HEK293T (cell line): ENCODE measurements around the gene PREX1.

ENCODE experiments used
- CTCF ChIA-PET: fragments of 350-600 bp; formaldehyde crosslinking; extraction: SDS; loops from one replicate; lab custom pipeline; 2021; ENCODE audit warnings: antibody characterized with exemption, inconsistent platforms; lab: Yijun Ruan, JAX
- POLR2A ChIA-PET: fragments of 350-600 bp; formaldehyde crosslinking; extraction: SDS; loops from one replicate; lab custom pipeline; 2020; ENCODE audit warnings: antibody characterized with exemption, inconsistent platforms; lab: Yijun Ruan, JAX
- DNase-seq: peaks from one replicate; pipeline ENCODE4 v3.0.0; 2012; ENCODE audit warnings: mixed read lengths; ENCODE audit errors: extremely low spot score
- ARNT ChIP-seq: fragments of 450-650 bp; IDR thresholded peaks from 2 replicates; pipeline ENCODE4 v1.6.1; 2017; ENCODE audit warnings: mild to moderate bottlenecking
- BHLHE40 ChIP-seq: fragments of 450-650 bp; IDR thresholded peaks from 2 replicates; pipeline ENCODE4 v1.6.1; 2016; ENCODE audit warnings: mild to moderate bottlenecking, moderate library complexity, borderline replicate concordance
- CTBP1 ChIP-seq: fragments of 450-650 bp; IDR thresholded peaks from 2 replicates; pipeline ENCODE4 v1.6.1; 2016; ENCODE audit warnings: borderline replicate concordance
- ELF4 ChIP-seq: fragments of 450-650 bp; IDR thresholded peaks from 2 replicates; pipeline ENCODE4 v1.6.1; 2017; ENCODE audit warnings: antibody characterized with exemption
- FOXA1 ChIP-seq: fragments of 450-650 bp; IDR thresholded peaks from 2 replicates; pipeline ENCODE4 v1.6.1; 2016; ENCODE audit warnings: mild to moderate bottlenecking
- FOXK2 ChIP-seq: fragments of 450-650 bp; IDR thresholded peaks from 2 replicates; pipeline ENCODE4 v1.6.1; 2016; ENCODE audit warnings: mild to moderate bottlenecking
- FOXM1 ChIP-seq: fragments of 450-650 bp; IDR thresholded peaks from 2 replicates; pipeline ENCODE4 v1.6.1; 2017; ENCODE audit warnings: mild to moderate bottlenecking, borderline replicate concordance
- HDGF ChIP-seq: fragments of 450-650 bp; IDR thresholded peaks from 2 replicates; pipeline ENCODE4 v1.6.1; 2017; ENCODE audit warnings: antibody characterized with exemption, borderline replicate concordance
- L3MBTL2 ChIP-seq: fragments of 450-650 bp; conservative IDR thresholded peaks from 2 replicates; pipeline ENCODE4 v1.6.1; 2016; ENCODE audit warnings: mild to moderate bottlenecking
- LEF1 ChIP-seq: fragments of 450-650 bp; IDR thresholded peaks from 2 replicates; pipeline ENCODE4 v1.6.1; 2017; ENCODE audit warnings: mild to moderate bottlenecking, borderline replicate concordance
- NFRKB ChIP-seq: fragments of 450-650 bp; IDR thresholded peaks from 2 replicates; pipeline ENCODE4 v1.6.1; 2016; ENCODE audit warnings: mild to moderate bottlenecking, moderate library complexity
- SP1 ChIP-seq: fragments of 450-650 bp; IDR thresholded peaks from 2 replicates; pipeline ENCODE4 v1.6.1; 2017
- SUZ12 ChIP-seq: fragments of 450-650 bp; IDR thresholded peaks from 2 replicates; pipeline ENCODE4 v1.6.1; 2016; ENCODE audit warnings: mild to moderate bottlenecking
- TARDBP ChIP-seq: fragments of 450-650 bp; IDR thresholded peaks from 2 replicates; pipeline ENCODE4 v1.6.1; 2016
- ZNF384 ChIP-seq: fragments of 450-650 bp; IDR thresholded peaks from 2 replicates; pipeline ENCODE4 v1.6.1; 2016
- TF ChIP-seq, protein P1 (sequence below): fragments of 450-650 bp; IDR thresholded peaks from 2 replicates; pipeline ENCODE4 v1.6.1; 2016

The PREX1 gene

DNA sequence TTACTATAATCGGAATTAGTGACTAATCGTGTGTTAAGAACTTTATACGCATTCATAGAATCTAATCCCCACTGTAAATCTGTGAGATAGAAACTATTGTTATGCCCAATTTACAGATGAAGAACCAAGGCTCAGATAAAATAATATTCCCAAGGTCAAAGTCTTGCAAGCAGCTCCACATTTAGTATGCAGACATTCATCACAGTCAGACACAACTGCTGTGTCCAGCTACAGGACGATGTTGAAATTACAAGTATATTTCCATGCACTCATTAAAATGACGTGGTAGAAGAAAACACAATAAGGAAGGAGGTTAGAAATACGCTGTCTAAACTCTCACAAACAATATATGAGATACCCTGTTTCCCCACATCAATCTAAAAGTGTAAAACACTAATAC is 82.5 kb downstream of the PREX1 start:
- POLR2A ChIA-PET: no interaction called here
- DNase-seq: no peak
- CTCF ChIA-PET: no interaction called here
- TF ChIP-seq, protein P1, sequence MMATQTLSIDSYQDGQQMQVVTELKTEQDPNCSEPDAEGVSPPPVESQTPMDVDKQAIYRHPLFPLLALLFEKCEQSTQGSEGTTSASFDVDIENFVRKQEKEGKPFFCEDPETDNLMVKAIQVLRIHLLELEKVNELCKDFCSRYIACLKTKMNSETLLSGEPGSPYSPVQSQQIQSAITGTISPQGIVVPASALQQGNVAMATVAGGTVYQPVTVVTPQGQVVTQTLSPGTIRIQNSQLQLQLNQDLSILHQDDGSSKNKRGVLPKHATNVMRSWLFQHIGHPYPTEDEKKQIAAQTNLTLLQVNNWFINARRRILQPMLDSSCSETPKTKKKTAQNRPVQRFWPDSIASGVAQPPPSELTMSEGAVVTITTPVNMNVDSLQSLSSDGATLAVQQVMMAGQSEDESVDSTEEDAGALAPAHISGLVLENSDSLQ: peak; percentile 78
- TF ChIP-seq NFRKB: no peak

DNA sequence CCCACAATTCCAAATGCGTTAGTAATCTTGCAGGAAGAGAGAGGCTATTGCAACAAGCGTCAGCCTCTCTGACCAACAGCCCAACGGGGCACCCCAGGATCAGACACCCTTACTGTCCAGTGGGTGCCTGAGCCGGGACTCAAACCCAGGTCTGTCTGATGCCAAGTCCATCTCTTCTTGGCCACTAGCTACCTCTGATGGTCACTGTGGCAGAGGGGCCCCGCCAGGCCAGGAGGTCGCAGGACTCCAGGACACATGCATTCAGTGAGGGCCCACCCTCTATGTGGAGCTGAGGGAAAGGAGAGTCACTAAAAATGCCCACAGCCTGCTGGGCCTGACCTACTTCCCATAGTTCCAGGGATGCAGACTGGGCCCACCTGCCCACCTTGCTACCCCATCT is 83.3 kb downstream of the PREX1 start:
- no peak for DNase-seq
- POLR2A ChIA-PET: no interaction called here
- CTCF ChIA-PET: no interaction called here
- TF ChIP-seq SP1: no peak
- TF ChIP-seq CTBP1: no peak
- TF ChIP-seq FOXM1: no peak
- TF ChIP-seq, protein P1: no peak
- no peak for TF ChIP-seq SUZ12
- no peak for TF ChIP-seq ARNT
- no peak for TF ChIP-seq BHLHE40

DNA sequence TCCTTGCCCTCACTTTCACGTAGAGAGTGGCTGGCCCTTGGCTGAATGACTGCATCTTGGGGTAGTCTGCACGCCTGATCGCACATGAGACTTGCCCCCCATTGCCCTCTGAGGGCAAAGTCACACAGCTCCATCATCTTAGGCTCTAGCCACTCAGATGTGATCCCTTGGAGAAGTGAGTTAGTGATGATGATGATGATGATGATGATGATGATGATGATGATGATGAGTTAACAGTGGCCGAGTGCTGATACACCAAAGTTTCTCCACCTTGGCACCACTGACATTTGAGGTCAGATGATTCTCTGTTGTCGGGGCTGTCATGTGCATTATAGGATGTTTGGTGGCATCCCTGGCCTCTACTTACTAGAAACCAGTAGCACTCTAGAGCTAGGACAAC is 84.0 kb downstream of the PREX1 start:
- TF ChIP-seq NFRKB (no peak), CTBP1 (no peak), L3MBTL2 (no peak), HDGF (no peak), FOXM1 (no peak), LEF1 (no peak), ELF4 (no peak)
- no peak for DNase-seq
- POLR2A ChIA-PET: no interaction called here
- CTCF ChIA-PET: no interaction called here

DNA sequence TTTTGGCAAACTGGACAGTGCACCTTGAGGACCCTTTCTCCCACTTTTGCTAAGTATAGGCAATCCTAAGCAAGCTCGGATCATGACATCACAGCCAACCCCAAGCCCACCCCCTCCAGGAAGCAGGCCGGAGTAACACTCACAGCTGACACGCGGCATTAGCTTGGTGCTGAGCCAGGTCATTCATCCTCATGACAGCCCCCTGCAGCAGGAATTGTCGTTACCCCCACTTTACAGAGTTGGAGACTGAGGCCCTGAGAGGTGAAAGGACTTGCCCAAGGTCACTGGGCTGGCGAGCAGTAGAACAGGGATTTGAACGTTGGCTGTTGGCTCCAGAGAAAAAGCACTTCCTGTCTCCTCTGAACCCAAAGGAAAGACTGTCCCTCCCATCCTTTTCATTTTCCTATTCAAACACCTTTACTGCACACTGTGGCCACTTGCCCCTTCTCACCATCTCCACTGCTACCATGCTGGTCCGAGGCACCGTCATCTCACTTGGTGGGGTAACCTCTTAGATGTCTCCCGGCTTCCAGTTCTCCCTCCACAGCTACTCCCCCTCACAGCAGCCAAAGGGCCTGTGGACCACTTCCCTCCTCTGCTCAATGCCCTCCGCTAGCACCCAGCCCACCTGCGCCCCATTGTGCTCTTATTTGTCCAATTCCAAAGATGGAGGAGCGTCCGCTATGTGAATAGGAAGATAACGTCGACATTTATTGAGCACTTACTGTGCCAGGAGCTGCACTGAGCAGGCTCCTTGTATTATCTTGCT is 84.7 kb downstream of the PREX1 start:
- ChIA-PET POLR2A (no interaction called here), CTCF (no interaction called here)
- no peak for DNase-seq
- TF ChIP-seq BHLHE40: no peak
- TF ChIP-seq SUZ12: no peak
- TF ChIP-seq FOXA1: no peak
- no peak for TF ChIP-seq HDGF
- no peak for TF ChIP-seq ARNT
- no peak for TF ChIP-seq NFRKB
- no peak for TF ChIP-seq TARDBP
- TF ChIP-seq FOXK2: no peak
- no peak for TF ChIP-seq ELF4
- no peak for TF ChIP-seq CTBP1
- no peak for TF ChIP-seq SP1
- TF ChIP-seq ZNF384: no peak
- no peak for TF ChIP-seq LEF1
- TF ChIP-seq L3MBTL2: no peak
- no peak for TF ChIP-seq FOXM1
- TF ChIP-seq, protein P1: no peak

DNA sequence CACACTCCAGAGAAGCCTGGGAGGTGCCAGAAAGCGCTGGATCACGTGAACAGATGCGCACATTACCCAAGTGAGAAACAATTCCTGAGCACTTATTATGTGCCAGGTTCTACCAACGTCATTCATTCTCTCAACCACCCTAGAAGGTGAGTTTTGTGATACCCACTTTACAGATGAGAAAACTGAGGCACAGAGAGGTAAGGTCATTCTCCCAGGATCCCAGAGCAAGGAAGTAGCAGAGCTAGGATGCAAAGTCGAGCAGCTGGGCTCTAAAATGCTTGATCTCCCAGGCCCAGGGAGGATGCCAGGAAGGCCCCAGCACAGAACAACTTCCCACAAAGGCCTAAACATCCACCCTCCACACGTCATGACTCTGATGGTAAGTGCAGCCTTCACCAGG is 85.6 kb downstream of the PREX1 start:
- DNase-seq: no peak
- TF ChIP-seq TARDBP (no peak), L3MBTL2 (no peak), BHLHE40 (no peak), ARNT (no peak), LEF1 (no peak), ZNF384 (no peak), HDGF (no peak), SP1 (no peak), NFRKB (no peak), ELF4 (no peak), CTBP1 (no peak), FOXA1 (no peak), FOXK2 (no peak), SUZ12 (no peak), FOXM1 (no peak)
- TF ChIP-seq, protein P1: no peak
- ChIA-PET POLR2A (no interaction called here), CTCF (no interaction called here)

DNA sequence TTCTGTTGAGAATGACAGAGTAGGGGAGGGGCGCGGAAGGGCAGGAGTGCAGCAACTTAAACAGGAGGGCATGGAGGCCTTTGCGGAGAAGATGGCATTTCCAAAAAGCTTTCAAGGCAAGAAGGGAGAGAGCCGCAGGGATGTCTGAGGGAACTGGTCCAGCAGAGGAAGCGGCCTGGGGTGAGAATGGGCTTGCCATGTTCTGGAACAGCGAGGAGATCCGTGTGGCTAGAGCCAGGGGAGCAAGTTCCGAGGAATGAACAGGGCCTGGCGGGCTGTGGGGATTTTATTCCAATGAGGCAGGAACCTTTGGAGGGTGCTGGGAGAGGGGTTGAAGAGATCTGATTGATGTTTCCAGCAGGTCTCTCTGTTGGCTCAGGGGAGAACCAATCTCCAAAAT is 86.1 kb downstream of the PREX1 start:
- ChIA-PET CTCF (no interaction called here), POLR2A (interaction anchor here (0.6 kb wide), 1 partner anchor 30 kb away, joined by 3 read pairs; no protein-coding TSS in a partner anchor)

More for the DNA sequence above, 86.1 kb downstream of the PREX1 start:
- no peak for DNase-seq
- TF ChIP-seq, protein P1: no peak
- no peak for TF ChIP-seq LEF1
- no peak for TF ChIP-seq ZNF384
